NCI-H2227 treated with DMSO at 0.1 percent for 48 hours (cell line): ENCODE measurements around the gene FADS3.

ENCODE experiments used
- DNase-seq: peaks from one replicate; lab custom pipeline; 2025; lab: John Stamatoyannopoulos, UW

Gene FADS3

GRCh38 chr11:61891331-61892084 lies at the start of gene FADS3:
Gene FADS3, minus strand, starts transcription at chr11:61891545. Its CDS starts 164 bp downstream, at chr11:61891381.
- peak; percentile 80 for DNase-seq

GRCh38 chr11:61940466-61940865 lies 49.1 kb upstream of the FADS3 start:
- no peak for DNase-seq

GRCh38 chr11:61935861-61936260 lies 44.5 kb upstream of the FADS3 start:
- no peak for DNase-seq

- DNase-seq, result no peak
Measured at GRCh38 chr11:61930933-61931332, 39.6 kb upstream of the FADS3 start.

GRCh38 chr11:61928606-61929005 lies 37.3 kb upstream of the FADS3 start:
- DNase-seq, result no peak

- no peak for DNase-seq
Measured at GRCh38 chr11:61927501-61927900, 36.2 kb upstream of the FADS3 start.

GRCh38 chr11:61926235-61926634 lies 34.9 kb upstream of the FADS3 start:
- no peak for DNase-seq

- no peak for DNase-seq
Measured at GRCh38 chr11:61925736-61926135, 34.4 kb upstream of the FADS3 start.

GRCh38 chr11:61924064-61924455 lies 32.7 kb upstream of the FADS3 start:
- no peak for DNase-seq

GRCh38 chr11:61923166-61924063 lies 32.1 kb upstream of the FADS3 start:
- no peak for DNase-seq

- DNase-seq, result no peak
Measured at GRCh38 chr11:61922539-61922938, 31.2 kb upstream of the FADS3 start.

GRCh38 chr11:61921446-61921845 lies 30.1 kb upstream of the FADS3 start:
- DNase-seq, result no peak

GRCh38 chr11:61919705-61920631 lies 28.6 kb upstream of the FADS3 start:
- DNase-seq, result no peak

- DNase-seq, result no peak
Measured at GRCh38 chr11:61918938-61919704, 27.8 kb upstream of the FADS3 start.

- no peak for DNase-seq
Measured at GRCh38 chr11:61918251-61918937, 27.0 kb upstream of the FADS3 start.

- no peak for DNase-seq
Measured at GRCh38 chr11:61917334-61918109, 26.2 kb upstream of the FADS3 start, which contains the start of gene RAB3IL1. Gene RAB3IL1, minus strand, starts transcription at chr11:61917566. Its CDS starts 199 bp downstream, at chr11:61917367.

GRCh38 chr11:61916737-61917333 lies 25.5 kb upstream of the FADS3 start:
- DNase-seq, result no peak

- no peak for DNase-seq
Measured at GRCh38 chr11:61914471-61915171, 23.3 kb upstream of the FADS3 start.
